Gastrocnemius medialis (tissue), 4 donors: ENCODE data around the gene REXO4.

Experiments
- POLR2A ChIP-seq, 2 donors: fragments of 450-650 bp; IDR thresholded peaks; one replicate each; pipeline ENCODE4 v1.6.1; 2017; ENCODE audit warnings: antibody characterized with exemption in 2 of 2, mild to moderate bottlenecking in 2 of 2, moderate library complexity in 2 of 2
- TF ChIP-seq, protein P1 (sequence below), 5 experiments: fragments of 450-650 bp in 3 of 5; fragments of 200-600 bp in 2 of 5; sonication (generic) in 2 of 5; IDR thresholded peaks in 4 of 5; conservative IDR thresholded peaks in 1 of 5; 1 replicate in 4 of 5; 2 replicates in 1 of 5; pipeline ENCODE4 v1.5.1; 2016 to 2019; ENCODE audit warnings: antibody characterized with exemption in 5 of 5, mild to moderate bottlenecking in 3 of 5, moderate library complexity in 3 of 5

DNA sequence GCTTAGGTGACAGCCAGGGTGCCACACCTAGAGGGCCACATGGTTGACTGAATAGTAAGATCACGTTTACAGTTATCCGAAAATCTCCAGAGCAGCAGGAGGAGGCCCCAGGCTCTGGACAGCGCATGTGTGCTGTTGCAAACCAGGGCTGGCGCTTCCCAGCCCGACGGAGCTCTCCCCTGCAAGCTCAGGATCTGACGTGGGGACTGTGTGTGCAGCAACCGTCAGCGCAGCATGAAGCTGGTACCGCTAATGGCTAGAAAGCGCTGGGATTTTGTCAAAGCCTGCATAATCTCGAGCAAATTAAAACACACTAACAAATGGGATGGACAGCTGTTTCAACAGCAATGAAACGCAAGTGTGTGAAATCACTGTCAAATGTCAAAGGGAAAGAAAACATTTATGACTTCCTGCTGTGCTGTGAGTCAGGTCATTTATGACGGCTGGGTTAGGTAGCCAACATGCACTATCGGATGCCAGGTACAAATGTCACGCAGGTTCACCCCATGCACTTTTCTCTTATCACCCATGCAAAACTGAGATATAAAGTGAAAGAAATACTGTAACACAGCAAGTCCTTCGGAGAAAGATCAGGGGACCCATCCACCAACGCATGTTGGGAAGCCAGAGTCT lies 49.4 kb downstream of the REXO4 start:
- TF ChIP-seq, protein P1, sequence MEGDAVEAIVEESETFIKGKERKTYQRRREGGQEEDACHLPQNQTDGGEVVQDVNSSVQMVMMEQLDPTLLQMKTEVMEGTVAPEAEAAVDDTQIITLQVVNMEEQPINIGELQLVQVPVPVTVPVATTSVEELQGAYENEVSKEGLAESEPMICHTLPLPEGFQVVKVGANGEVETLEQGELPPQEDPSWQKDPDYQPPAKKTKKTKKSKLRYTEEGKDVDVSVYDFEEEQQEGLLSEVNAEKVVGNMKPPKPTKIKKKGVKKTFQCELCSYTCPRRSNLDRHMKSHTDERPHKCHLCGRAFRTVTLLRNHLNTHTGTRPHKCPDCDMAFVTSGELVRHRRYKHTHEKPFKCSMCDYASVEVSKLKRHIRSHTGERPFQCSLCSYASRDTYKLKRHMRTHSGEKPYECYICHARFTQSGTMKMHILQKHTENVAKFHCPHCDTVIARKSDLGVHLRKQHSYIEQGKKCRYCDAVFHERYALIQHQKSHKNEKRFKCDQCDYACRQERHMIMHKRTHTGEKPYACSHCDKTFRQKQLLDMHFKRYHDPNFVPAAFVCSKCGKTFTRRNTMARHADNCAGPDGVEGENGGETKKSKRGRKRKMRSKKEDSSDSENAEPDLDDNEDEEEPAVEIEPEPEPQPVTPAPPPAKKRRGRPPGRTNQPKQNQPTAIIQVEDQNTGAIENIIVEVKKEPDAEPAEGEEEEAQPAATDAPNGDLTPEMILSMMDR (IDR thresholded peaks at IDR 0.05 in 4 of 5, conservative IDR thresholded peaks at IDR 0.05 in 1 of 5) = no peak
- no peak for TF ChIP-seq POLR2A (IDR thresholded peaks at IDR 0.05)
